ENCODE results near the gene PLPP1.

DNA sequence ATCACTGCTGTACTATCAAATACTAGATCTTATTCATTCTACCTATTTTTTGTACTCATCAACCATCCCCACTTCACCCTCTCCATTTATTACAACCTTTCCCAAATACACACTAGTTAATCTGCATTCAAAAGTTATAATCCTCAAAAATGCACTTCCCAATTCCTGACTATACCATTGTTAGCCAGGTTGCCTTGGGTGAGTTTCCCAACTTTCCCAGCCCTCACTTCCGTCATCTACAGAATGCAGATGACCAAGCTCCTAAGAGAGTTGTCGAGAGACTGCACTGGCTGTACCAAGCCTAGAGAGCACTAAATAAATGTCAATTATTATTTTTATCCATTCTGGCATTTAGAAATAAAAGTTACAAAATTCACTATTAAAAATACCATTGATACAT, 11.5 kb downstream of the PLPP1 start:
- no peak for TF ChIP-seq POLR2A (IDR thresholded peaks at IDR 0.05)
- TF ChIP-seq, protein P1, sequence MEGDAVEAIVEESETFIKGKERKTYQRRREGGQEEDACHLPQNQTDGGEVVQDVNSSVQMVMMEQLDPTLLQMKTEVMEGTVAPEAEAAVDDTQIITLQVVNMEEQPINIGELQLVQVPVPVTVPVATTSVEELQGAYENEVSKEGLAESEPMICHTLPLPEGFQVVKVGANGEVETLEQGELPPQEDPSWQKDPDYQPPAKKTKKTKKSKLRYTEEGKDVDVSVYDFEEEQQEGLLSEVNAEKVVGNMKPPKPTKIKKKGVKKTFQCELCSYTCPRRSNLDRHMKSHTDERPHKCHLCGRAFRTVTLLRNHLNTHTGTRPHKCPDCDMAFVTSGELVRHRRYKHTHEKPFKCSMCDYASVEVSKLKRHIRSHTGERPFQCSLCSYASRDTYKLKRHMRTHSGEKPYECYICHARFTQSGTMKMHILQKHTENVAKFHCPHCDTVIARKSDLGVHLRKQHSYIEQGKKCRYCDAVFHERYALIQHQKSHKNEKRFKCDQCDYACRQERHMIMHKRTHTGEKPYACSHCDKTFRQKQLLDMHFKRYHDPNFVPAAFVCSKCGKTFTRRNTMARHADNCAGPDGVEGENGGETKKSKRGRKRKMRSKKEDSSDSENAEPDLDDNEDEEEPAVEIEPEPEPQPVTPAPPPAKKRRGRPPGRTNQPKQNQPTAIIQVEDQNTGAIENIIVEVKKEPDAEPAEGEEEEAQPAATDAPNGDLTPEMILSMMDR (IDR thresholded peaks at IDR 0.05) = no peak

Measured in testis (tissue), 2 donors.